ENCODE results near the gene FBXO9. TPM values are rescaled to one million over a fixed set of nuclear protein-coding genes. Genes with fewer than 3 reads are reported as not detected.
A peak's percentile ranks its signal among the peaks of the same experiment; 100 is the strongest.
"Not testable (repeated sequence)": the region's sequence is repeated elsewhere in the genome, so short reads cannot be mapped to it uniquely, and the experiment has no call there.

FBXO9 gene
- polyA plus RNA-seq, 1 of the 3 experiments (the other 2 are of a cell fraction), result 61.9 TPM

- Histone ChIP-seq H3F3A (replicated peaks; ENCODE audit: insufficient read depth) (peaks cover 2% of the 10 kb centered on the region), H4K20me1 (ENCODE audit: insufficient read depth) (no peaks in the 10 kb centered on the region), H3K27ac (ENCODE audit: low read depth in 2 of 2, low read length in 1 of 2) (peak overlapping the region; percentile 87 to 96; a peak in 2 of 4 replicates), H3K79me2 (ENCODE audit: insufficient read depth) (peaks cover 63% of the 10 kb centered on the region), H3K27me3 (ENCODE audit: insufficient read depth) (no peaks in the 10 kb centered on the region), H3K9me3 (no peaks in the 10 kb centered on the region), H2AFZ (ENCODE audit: low read depth) (no peak overlapping the region), H3K9me2 (no peaks in the 10 kb centered on the region), H3K4me1 (ENCODE audit: control insufficient read depth in 1 of 2, insufficient read depth in 2 of 2, low read depth in 1 of 2, low read length in 1 of 2) (peaks cover 7 to 18% of the 10 kb centered on the region in 2 experiments; a peak in 3 of 4 replicates), H3K9ac (peak overlapping the region; percentile 95; the same call in 1 of the 2 replicates), H3K36me3 (replicated peaks in 1 of 2; ENCODE audit: control insufficient read depth in 1 of 2, insufficient read depth in 2 of 2, low read length in 1 of 2) (peaks cover 3 to 4% of the 10 kb centered on the region in 2 experiments), H3K4me2 (peak overlapping the region; percentile 82), H3K4me3 (ENCODE audit: low read depth in 2 of 2, low read length in 1 of 2) (peak overlapping the region; percentile 81 to 94)
- TF ChIP-seq FOSL2 (IDR thresholded peaks at IDR 0.05; ENCODE audit: borderline replicate concordance, low read depth), result peak; percentile 33; the same call in 1 of the 2 replicates
- TF ChIP-seq JUND (IDR thresholded peaks at IDR 0.05), result peak; percentile 26; the same call in 1 of the 2 replicates
- TF ChIP-seq MEF2A (IDR thresholded peaks at IDR 0.05; ENCODE audit: borderline replicate concordance, low read depth), result no peak
- ChIA-PET CTCF (no interaction called here), POLR2A (no interaction called here)
- WGBS (ENCODE audit: low lambda C conversion rate), result 56% methylated on average over 3 of the region's 3 CpGs
- peak; percentile 10 for DNase-seq
Measured at GRCh38 chr6:53059648-53060589, 5.3 kb upstream of the FBXO9 start.

GRCh38 chr6:53062169-53062539, 3.0 kb upstream of the FBXO9 start:
- H3K27ac ChIP-seq (ENCODE audit: low read depth in 2 of 2, low read length in 1 of 2), result peak overlapping the region; percentile 87 to 96; a peak in 3 of 4 replicates

GRCh38 chr6:53064255-53064654, 949 bp upstream of the FBXO9 start:
- POLR2A ChIA-PET; DNase-seq; H3K4me2 ChIP-seq; H3K9me3 ChIP-seq; H3K36me3 ChIP-seq (replicated peaks in 1 of 2; ENCODE audit: control insufficient read depth in 1 of 2, insufficient read depth in 2 of 2, low read length in 1 of 2); H3K4me3 ChIP-seq (ENCODE audit: low read depth in 2 of 2, low read length in 1 of 2); H4K20me1 ChIP-seq (ENCODE audit: insufficient read depth); H3K27ac ChIP-seq (ENCODE audit: low read depth in 2 of 2, low read length in 1 of 2); H3K27me3 ChIP-seq (ENCODE audit: insufficient read depth); H3K9me2 ChIP-seq; H3F3A ChIP-seq (replicated peaks; ENCODE audit: insufficient read depth); H3K9ac ChIP-seq: not testable (repeated sequence)
- CTCF ChIA-PET, result interaction anchor here (0.6 to 0.7 kb wide), 2 partner anchors 23 to 308 kb away, joined by 3 to 4 read pairs; no protein-coding TSS in a partner anchor
- Histone ChIP-seq H3K79me2 (ENCODE audit: insufficient read depth) (peaks cover 62% of the 10 kb centered on the region), H3K4me1 (ENCODE audit: control insufficient read depth in 1 of 2, insufficient read depth in 2 of 2, low read depth in 1 of 2, low read length in 1 of 2) (peaks cover 12 to 23% of the 10 kb centered on the region in 2 experiments; a peak in 3 of 4 replicates), H2AFZ (ENCODE audit: low read depth) (0 out of 2 replicates have a peak overlapping the region, but pooled peaks have one; percentile 39)
- 72% methylated on average over 16 of the region's 16 CpGs for WGBS (ENCODE audit: low lambda C conversion rate)

More at GRCh38 chr6:53062169-53062539, 3.0 kb upstream of the FBXO9 start:
- TF ChIP-seq USF1 (IDR thresholded peaks at IDR 0.05; ENCODE audit: borderline replicate concordance, low read depth), result no peak
- TF ChIP-seq TAF1 (IDR thresholded peaks at IDR 0.05; ENCODE audit: borderline replicate concordance, low read depth, low read length), result no peak
- TF ChIP-seq EZH2phosphoT487 (IDR thresholded peaks at IDR 0.05; ENCODE audit: borderline replicate concordance, low read depth), result no peak
- TF ChIP-seq USF2 (IDR thresholded peaks at IDR 0.05; ENCODE audit: borderline replicate concordance, low read depth, low read length), result no peak
- TF ChIP-seq MEF2A (IDR thresholded peaks at IDR 0.05; ENCODE audit: borderline replicate concordance, low read depth), result no peak
- TF ChIP-seq POLR2AphosphoS5 (IDR thresholded peaks at IDR 0.05; ENCODE audit: low read depth, low read length), result no peak
- TF ChIP-seq RXRA (IDR thresholded peaks at IDR 0.05; ENCODE audit: borderline replicate concordance, low read depth), result no peak
- TF ChIP-seq TEAD4 (IDR thresholded peaks at IDR 0.05; ENCODE audit: borderline replicate concordance, insufficient read depth), result no peak
- no peak for TF ChIP-seq FOXM1 (IDR thresholded peaks at IDR 0.05; ENCODE audit: low read depth)
- no peak for TF ChIP-seq RAD21 (IDR thresholded peaks at IDR 0.05; ENCODE audit: low read length)
- TF ChIP-seq EP300 (IDR thresholded peaks at IDR 0.05; ENCODE audit: borderline replicate concordance in 1 of 2, low read depth in 1 of 2, low read length in 1 of 2), result no peak
- no peak for TF ChIP-seq FOSL2 (IDR thresholded peaks at IDR 0.05; ENCODE audit: borderline replicate concordance, low read depth)
- CTCF ChIA-PET, result no interaction called here
- Histone ChIP-seq H3K4me1 (ENCODE audit: control insufficient read depth in 1 of 2, insufficient read depth in 2 of 2, low read depth in 1 of 2, low read length in 1 of 2) (peaks cover 7 to 26% of the 10 kb centered on the region in 2 experiments; a peak in 3 of 4 replicates), H3K4me3 (ENCODE audit: low read depth in 2 of 2, low read length in 1 of 2) (peak overlapping the region; percentile 81 to 94), H3K9ac (peak overlapping the region; percentile 95), H4K20me1 (ENCODE audit: insufficient read depth) (peaks cover 7% of the 10 kb centered on the region; the same call in 1 of the 2 replicates), H3K79me2 (ENCODE audit: insufficient read depth) (peaks cover 63% of the 10 kb centered on the region), H3F3A (replicated peaks; ENCODE audit: insufficient read depth) (peaks cover 3% of the 10 kb centered on the region), H3K9me2 (no peaks in the 10 kb centered on the region), H3K4me2 (peak overlapping the region; percentile 82), H3K9me3 (no peaks in the 10 kb centered on the region), H3K36me3 (replicated peaks in 1 of 2; ENCODE audit: control insufficient read depth in 1 of 2, insufficient read depth in 2 of 2, low read length in 1 of 2) (peaks cover 0 to 3% of the 10 kb centered on the region in 2 experiments), H2AFZ (ENCODE audit: low read depth) (peak overlapping the region; percentile 89), H3K27me3 (ENCODE audit: insufficient read depth) (no peaks in the 10 kb centered on the region)
- WGBS (ENCODE audit: low lambda C conversion rate), result 24% methylated on average over 5 of the region's 5 CpGs
- DNase-seq, result no peak
- POLR2A ChIA-PET, result no interaction called here

Measured in SK-N-SH (cell line).